ENCODE results near the gene NEGR1.

Gene NEGR1

DNA sequence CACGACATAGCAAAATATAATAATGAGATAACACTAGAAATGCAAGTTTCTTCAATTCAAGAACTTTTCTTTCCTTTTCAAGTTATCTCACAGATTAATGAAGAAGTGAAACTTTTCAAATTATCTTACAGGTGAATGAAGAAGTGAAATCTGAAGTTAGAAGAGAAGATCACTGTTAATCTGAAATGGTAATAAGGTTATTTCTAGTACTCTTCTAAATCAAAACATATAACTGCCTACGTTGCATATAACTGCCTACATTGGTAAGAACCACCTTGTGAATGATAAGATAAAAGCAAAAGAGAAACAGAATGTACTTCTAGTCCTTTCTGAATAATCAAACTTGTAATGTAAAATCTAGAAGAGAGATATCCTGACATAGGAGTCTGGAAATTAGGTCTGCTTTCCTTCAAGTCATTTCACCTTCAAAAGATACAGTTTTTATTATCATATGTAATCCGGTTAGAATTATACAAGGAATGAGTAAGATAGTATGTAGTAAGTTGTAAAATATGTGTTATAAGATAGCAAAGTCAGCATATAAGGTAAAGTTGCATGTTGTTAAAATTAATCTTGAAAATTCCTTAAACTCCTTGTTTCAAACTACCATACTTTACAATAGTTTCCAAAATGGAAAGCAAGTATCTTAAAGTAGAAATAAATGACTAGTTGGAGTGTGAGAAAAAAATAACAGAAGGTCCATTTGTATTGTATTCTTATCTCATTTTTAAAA lies 679.1 kb downstream of the NEGR1 start:
- no peak for DNase-seq

- DNase-seq, result no peak
These were observed 682.3 kb downstream of the NEGR1 start for GRCh38 chr1:71600023-71600422.

GRCh38 chr1:71599306-71599705 lies 683.0 kb downstream of the NEGR1 start:
- no peak for DNase-seq

DNA sequence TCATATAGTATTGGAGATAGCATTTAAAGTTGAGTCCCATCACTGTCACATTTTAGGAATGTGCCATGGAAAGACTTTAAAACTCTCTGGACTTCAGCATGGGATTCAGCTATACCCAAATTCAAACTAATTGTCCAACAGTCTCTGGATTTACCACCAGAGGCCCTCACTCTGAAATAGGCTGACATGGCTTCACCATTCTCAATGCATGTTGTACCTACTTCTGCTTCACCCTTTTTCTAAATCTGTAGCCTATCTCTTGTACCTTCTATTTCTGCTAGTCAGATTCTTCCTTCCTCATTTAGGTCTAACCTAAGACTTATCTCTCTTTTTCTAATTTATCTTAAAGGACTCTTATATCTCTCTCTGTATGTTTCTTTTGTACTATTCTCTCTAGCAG lies 688.8 kb downstream of the NEGR1 start:
- DNase-seq, result no peak

DNA sequence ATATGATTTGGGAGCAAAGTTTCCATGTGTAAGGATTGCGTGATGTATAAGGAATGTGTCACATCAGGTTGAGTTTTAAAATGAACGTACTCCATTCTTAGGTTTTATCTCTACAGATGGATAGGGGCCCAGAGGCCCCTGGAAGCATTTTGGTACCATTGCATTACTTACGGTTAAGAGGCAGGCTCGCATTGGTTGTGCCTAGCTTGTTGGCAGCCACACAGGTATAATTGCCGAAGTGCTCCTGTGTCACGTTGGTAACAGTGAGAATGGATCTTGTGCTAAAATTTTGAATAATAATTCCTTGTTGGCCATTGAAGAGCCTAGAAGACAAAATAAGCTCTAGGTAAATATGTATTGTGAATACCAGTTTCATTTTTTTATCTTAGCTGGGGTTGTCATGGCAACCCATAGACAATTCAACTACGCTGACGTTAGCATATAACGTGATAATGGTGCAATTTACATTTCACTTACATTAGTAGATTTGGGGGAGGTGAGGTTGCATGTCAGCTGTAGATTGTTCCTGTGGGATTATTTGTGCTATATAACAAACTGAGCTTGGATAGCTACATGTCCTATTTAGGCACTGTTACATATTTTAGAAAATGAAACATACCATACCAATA lies 689.6 kb downstream of the NEGR1 start:
- DNase-seq, result no peak

DNA sequence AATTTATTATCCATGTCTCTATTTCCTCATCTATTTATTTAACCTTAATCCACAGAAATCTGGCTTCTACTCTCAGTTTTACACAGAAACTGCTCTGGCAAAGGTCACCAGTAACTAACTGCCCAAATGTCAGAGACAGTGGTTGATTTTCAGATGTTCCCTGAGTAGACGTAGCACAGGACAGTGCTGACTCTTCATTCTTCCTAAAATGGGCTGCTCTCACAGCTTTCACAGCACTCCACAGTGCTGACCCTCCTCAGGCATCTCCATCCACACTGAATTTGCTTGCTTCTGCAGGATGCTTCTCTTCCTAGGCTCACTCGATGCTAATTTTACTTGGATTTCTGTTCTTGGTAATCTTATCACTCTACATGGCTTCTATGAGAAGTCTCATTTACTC lies 693.3 kb downstream of the NEGR1 start:
- DNase-seq, result no peak

DNA sequence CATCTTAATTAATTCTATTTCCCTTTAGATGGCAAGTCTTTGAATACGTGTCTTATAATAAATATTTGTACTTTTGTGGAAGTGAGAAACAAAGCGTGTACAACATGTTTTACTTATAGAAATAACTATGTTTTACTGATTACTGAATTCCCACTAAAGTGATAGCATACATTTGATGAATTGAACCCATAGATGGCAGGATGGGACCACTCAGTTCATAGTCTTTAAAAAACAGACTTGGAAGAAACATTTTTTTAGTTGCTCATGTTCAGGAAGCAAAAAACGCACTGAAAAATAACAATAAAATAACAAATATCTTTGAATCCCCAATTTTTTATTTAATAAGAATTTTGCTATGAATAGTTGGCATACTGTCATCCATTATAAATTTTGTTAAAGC lies 694.4 kb downstream of the NEGR1 start:
- no peak for DNase-seq

DNA sequence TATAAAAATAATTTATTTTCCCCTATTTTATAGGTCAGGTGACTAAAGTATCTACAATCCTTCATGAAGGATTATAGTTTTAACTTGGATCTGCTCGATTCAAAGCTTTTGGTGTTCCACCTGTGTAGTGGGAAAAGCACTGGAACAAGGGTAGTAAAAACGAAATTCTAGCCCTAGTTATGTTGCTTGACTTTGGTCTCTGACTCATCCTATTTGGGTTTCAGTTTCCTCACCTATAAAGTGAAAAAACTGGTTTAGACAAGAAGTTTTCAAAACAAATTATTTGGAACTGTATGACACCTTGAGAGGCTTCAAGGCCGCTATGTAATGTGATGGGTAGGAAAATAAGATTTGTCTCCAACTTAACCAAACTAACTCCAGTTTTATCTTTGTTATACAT lies 696.3 kb downstream of the NEGR1 start:
- no peak for DNase-seq

- no peak for DNase-seq
These were observed 698.6 kb downstream of the NEGR1 start for GRCh38 chr1:71583756-71584155.

GRCh38 chr1:71582673-71583072 lies 699.7 kb downstream of the NEGR1 start:
- no peak for DNase-seq

- no peak for DNase-seq
These were observed 704.7 kb downstream of the NEGR1 start for GRCh38 chr1:71577451-71578131.

- DNase-seq, result no peak
These were observed 710.3 kb downstream of the NEGR1 start for GRCh38 chr1:71572038-71572437.

GRCh38 chr1:71566413-71566812 lies 715.9 kb downstream of the NEGR1 start:
- DNase-seq, result no peak

DNA sequence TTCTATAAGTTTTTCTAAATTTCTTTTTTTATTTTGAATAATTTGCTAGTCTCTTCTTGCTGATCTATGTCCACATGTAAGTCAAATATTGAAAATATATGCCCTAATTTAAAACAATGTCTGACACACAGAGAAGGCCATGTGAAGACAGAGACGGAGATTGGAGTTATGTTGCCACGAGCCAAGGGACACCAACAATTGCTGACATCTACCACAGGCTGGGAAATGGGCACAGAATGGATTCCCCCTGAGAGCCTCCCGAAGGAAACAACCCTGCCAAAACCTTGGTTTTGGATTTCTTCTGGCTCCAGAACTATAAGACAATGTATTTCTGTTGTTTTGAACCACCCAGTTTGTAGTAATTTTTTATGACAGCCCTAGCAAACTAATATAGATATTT lies 716.5 kb downstream of the NEGR1 start:
- no peak for DNase-seq

- no peak for DNase-seq
These were observed 717.1 kb downstream of the NEGR1 start for GRCh38 chr1:71565262-71565661.

DNA sequence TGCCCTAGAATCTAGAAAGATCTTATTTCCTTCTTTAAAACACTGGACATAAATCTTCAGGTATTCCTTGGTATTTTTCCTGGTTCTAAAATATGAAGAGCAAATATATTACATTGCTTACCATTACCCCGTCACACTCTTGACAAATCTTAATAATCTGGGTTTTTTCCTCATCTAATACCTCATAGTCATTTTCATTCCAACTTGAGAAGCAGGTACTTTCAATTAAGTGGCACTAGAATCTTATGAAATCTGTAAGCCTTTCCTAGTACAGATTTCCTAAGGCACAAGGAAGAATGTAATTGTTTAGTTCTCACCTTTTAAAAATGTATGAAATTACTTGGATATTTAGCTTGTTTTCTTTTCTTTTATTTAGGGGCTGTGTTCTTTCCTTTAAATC lies 720.0 kb downstream of the NEGR1 start:
- no peak for DNase-seq

DNA sequence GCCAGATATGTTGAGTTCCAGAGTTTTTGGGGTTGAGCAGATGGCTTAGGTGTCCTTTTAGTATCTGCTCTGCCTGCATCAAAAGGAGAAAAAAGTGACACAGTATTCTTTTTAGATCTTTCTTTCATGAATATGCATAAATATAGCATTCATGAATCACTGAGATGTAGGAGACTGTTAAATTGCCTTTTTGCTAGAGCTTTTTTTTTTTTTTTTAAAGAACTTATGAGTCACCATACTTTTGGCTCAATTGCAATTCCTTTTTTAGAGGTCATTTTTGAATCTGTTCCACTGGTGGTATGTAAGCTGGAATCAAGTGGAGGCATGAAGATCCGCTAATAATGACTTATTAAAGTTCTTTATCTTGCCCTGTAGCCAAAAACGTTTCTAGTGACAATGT lies 720.6 kb downstream of the NEGR1 start:
- no peak for DNase-seq

- DNase-seq, result no peak
These were observed 721.1 kb downstream of the NEGR1 start for GRCh38 chr1:71561206-71561605.

- DNase-seq, result no peak
These were observed 722.5 kb downstream of the NEGR1 start for GRCh38 chr1:71559880-71560279.

- DNase-seq, result no peak
These were observed 725.2 kb downstream of the NEGR1 start for GRCh38 chr1:71557138-71557537.

DNA sequence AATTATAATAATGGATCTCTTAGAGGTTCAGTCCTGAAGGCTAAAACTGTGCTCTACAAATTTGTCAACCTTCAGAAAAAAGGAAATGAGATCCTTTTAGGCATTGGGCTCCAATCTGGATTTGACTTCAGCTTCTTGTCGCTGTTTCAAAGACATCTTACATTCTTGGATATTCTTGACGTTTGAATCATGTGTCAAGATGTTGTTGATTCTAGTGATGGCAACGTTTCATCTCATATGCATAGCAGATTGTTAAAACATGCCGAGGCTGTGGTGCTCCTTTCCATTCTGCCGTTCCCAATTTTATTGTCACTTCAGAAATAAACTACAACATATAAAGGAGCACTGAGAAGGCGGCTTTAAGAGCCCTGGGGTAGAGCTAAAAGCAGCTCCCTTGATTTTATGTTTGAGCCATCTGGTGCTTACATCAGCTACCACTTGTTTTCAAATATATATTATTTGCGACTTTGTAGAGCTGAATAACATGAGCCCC lies 733.9 kb downstream of the NEGR1 start:
- no peak for DNase-seq

- no peak for DNase-seq
These were observed 740.2 kb downstream of the NEGR1 start for GRCh38 chr1:71542155-71542554.

DNA sequence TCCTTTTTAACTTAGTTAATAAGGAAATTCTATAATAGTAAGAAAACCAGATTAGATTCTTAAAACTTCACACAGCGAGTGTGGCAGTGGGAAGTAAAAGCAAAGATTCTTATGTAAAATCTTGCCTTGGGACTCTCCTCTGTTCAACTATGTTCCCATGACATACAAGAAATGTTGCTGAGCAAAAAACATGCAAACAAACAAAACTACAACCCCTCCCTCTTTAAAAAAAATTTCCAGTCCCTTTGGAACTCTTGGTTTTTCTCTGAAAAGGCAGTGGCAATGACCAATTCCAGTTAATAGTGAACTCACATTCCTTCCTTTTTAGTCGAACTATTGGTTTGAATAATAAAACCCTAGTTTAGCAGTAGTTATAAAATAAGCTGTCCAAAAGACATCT lies 748.4 kb downstream of the NEGR1 start:
- no peak for DNase-seq

GRCh38 chr1:71532343-71532742 lies 750.0 kb downstream of the NEGR1 start:
- no peak for DNase-seq
